GM12878 (cell line): ENCODE measurements around the gene ASCC2. TPM values are rescaled to one million over a fixed set of nuclear protein-coding genes. Genes with fewer than 3 reads are reported as not detected.

Experiments
- ASH2L ChIP-seq: fragments of 300-600, 200-600 bp; sonication (generic); IDR thresholded peaks from 2 replicates; pipeline ENCODE4 v1.6.1; 2017; ENCODE audit warnings: low read depth, mild to moderate bottlenecking, borderline replicate concordance
- ATF7 ChIP-seq: fragments of 450-650 bp; IDR thresholded peaks from 2 replicates; pipeline ENCODE4 v1.6.1; 2016; ENCODE audit warnings: low read depth, mild to moderate bottlenecking
- BACH1 ChIP-seq: fragments of 450-650 bp; IDR thresholded peaks from 2 replicates; pipeline ENCODE4 v1.6.1; 2017; ENCODE audit warnings: mild to moderate bottlenecking, borderline replicate concordance
- BCL11A ChIP-seq: IDR thresholded peaks from 2 replicates; pipeline ENCODE4 v1.6.1; 2011; ENCODE audit warnings: low read depth, low read length
- BHLHE40 ChIP-seq, 2 experiments: fragments of 450-650 bp in 1 of 2; IDR thresholded peaks; 2 replicates each; pipeline ENCODE4 v1.6.1; 2011 to 2017; ENCODE audit warnings: low read depth in 2 of 2, borderline replicate concordance in 1 of 2, improper control_type of control experiment in 1 of 2, low read length in 1 of 2, mild to moderate bottlenecking in 1 of 2
- CHD2 ChIP-seq: IDR thresholded peaks from 2 replicates; pipeline ENCODE4 v1.6.1; 2011; ENCODE audit warnings: low read depth, low read length, improper control_type of control experiment, borderline replicate concordance
- CHD4 ChIP-seq: fragments of 200-600 bp; sonication (generic); IDR thresholded peaks from 2 replicates; pipeline ENCODE4 v1.6.1; 2016; ENCODE audit warnings: mild to moderate bottlenecking
- HCFC1 ChIP-seq: fragments of 150-350 bp; IDR thresholded peaks from 2 replicates; pipeline ENCODE4 v1.6.1; 2014; ENCODE audit warnings: low read length
- KAT2A ChIP-seq: conservative IDR thresholded peaks from 2 replicates; pipeline ENCODE4 v1.6.1; 2011; ENCODE audit warnings: low read depth, low read length; ENCODE audit not compliant: control insufficient read depth
- MAX ChIP-seq: IDR thresholded peaks from 2 replicates; pipeline ENCODE4 v1.6.1; 2012; ENCODE audit warnings: low read depth, low read length, improper control_type of control experiment
- MYC ChIP-seq: IDR thresholded peaks from 2 replicates; pipeline ENCODE4 v1.6.1; 2011; ENCODE audit warnings: mild to moderate bottlenecking, low read length, moderate library complexity, inconsistent platforms; ENCODE audit not compliant: insufficient read depth, insufficient replicate concordance, insufficient read length, severe bottlenecking
- NFXL1 ChIP-seq: fragments of 450-650 bp; IDR thresholded peaks from 2 replicates; pipeline ENCODE4 v1.6.1; 2017; ENCODE audit warnings: antibody characterized with exemption, mild to moderate bottlenecking, borderline replicate concordance
- NR2F1 ChIP-seq: fragments of 450-650 bp; conservative IDR thresholded peaks from 2 replicates; pipeline ENCODE4 v1.6.1; 2017; ENCODE audit warnings: mild to moderate bottlenecking
- NRF1 ChIP-seq: conservative IDR thresholded peaks from 2 replicates; pipeline ENCODE4 v1.6.1; 2011; ENCODE audit warnings: mild to moderate bottlenecking, low read depth, low read length, improper control_type of control experiment
- PAX5 ChIP-seq: IDR thresholded peaks from 2 replicates; pipeline ENCODE4 v1.6.1; 2011; ENCODE audit warnings: low read depth, low read length, borderline replicate concordance
- SIN3A ChIP-seq: IDR thresholded peaks from 2 replicates; pipeline ENCODE4 v1.6.1; 2012; ENCODE audit warnings: low read depth, low read length, improper control_type of control experiment
- SUPT20H ChIP-seq: IDR thresholded peaks from 2 replicates; pipeline ENCODE4 v1.6.1; 2011; ENCODE audit warnings: low read depth, mild to moderate bottlenecking, low read length, moderate library complexity, borderline replicate concordance; ENCODE audit not compliant: control insufficient read depth
- TBL1XR1 ChIP-seq: IDR thresholded peaks from 2 replicates; pipeline ENCODE4 v1.6.1; 2012; ENCODE audit warnings: low read depth, low read length, improper control_type of control experiment
- ZSCAN29 ChIP-seq: fragments of 450-650 bp; IDR thresholded peaks from 2 replicates; pipeline ENCODE4 v1.6.1; 2017; ENCODE audit warnings: mild to moderate bottlenecking, moderate library complexity
- polyA plus RNA-seq, 11 experiments: library from polyadenylated mRNA; depleted of rRNA in 4 of 11; unstranded in 6 of 11; stranded (reverse) in 5 of 11; fragments of >200 nt; fragmentation: Nextera tagmentation in 4 of 11; fragmentation: Illumina TruSeq in 1 of 11; extraction: Ambion mirVana in 4 of 11; extraction: Trizol in 1 of 11; gene quantifications; 1 replicate in 1 of 11; 2 replicates in 10 of 11; pipeline versions ENCODE4 v1.2.1 to v1.2.3, GENCODE V29; 2011 to 2016; ENCODE audit warnings: inconsistent platforms in 2 of 11, missing spikeins in 2 of 11, low read depth in 1 of 11
- total RNA-seq, 4 experiments: library from RNA; depleted of rRNA in 3 of 4; stranded (reverse); fragments of >200 nt in 3 of 4; fragmentation: Illumina TruSeq in 1 of 4; extraction: Trizol in 1 of 4; gene quantifications; 2 replicates each; pipeline versions ENCODE4 v1.2.1 to v1.2.3, GENCODE V29; 2013 to 2021
- TF ChIP-seq, protein P1 (sequence below): fragments of 450-650 bp; IDR thresholded peaks from 2 replicates; pipeline ENCODE4 v1.6.1; 2014; ENCODE audit warnings: mild to moderate bottlenecking
- TF ChIP-seq, protein P2 (sequence below): IDR thresholded peaks from 2 replicates; pipeline ENCODE4 v1.6.1; 2012; ENCODE audit warnings: improper control_type of control experiment, low read depth, low read length; ENCODE audit not compliant: insufficient replicate concordance
- TF ChIP-seq, protein P3 (sequence below): fragments of 450-650 bp; conservative IDR thresholded peaks from 2 replicates; pipeline ENCODE4 v1.6.1; 2017; ENCODE audit warnings: mild to moderate bottlenecking, moderate library complexity

ASCC2 gene
- total and polyA plus RNA-seq, 10 of the 15 experiments (the other 5 are each of a cell fraction or from before 2014, with no cell fraction given) = 5.3 to 91.4 (median 56.5) TPM

GRCh38 chr22:29883045-29883774 lies 45.1 kb upstream of the ASCC2 start, which contains the start of gene MTMR3 (continued):
- TF ChIP-seq, protein P1, sequence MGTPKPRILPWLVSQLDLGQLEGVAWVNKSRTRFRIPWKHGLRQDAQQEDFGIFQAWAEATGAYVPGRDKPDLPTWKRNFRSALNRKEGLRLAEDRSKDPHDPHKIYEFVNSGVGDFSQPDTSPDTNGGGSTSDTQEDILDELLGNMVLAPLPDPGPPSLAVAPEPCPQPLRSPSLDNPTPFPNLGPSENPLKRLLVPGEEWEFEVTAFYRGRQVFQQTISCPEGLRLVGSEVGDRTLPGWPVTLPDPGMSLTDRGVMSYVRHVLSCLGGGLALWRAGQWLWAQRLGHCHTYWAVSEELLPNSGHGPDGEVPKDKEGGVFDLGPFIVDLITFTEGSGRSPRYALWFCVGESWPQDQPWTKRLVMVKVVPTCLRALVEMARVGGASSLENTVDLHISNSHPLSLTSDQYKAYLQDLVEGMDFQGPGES = no peak
- TF ChIP-seq NR2F1 = peak; percentile 85; the same call in 1 of the 2 replicates
- TF ChIP-seq PAX5 = no peak
- TF ChIP-seq BACH1 = peak; percentile 51; the same call in 1 of the 2 replicates
- TF ChIP-seq SIN3A = peak; percentile 54; the same call in 1 of the 2 replicates
- 0 out of 2 replicates have a peak, but pooled peaks have one; percentile 28 for TF ChIP-seq CHD2
- TF ChIP-seq SUPT20H = no peak
- TF ChIP-seq BHLHE40 (IDR thresholded peaks at IDR 0.05; ENCODE audit: borderline replicate concordance in 1 of 2, low read depth in 2 of 2, low read length in 1 of 2) = peak in 1 of 2 experiments; percentile 55; a peak in 1 of 4 replicates
- TF ChIP-seq ZSCAN29 = no peak
- TF ChIP-seq, protein P2, sequence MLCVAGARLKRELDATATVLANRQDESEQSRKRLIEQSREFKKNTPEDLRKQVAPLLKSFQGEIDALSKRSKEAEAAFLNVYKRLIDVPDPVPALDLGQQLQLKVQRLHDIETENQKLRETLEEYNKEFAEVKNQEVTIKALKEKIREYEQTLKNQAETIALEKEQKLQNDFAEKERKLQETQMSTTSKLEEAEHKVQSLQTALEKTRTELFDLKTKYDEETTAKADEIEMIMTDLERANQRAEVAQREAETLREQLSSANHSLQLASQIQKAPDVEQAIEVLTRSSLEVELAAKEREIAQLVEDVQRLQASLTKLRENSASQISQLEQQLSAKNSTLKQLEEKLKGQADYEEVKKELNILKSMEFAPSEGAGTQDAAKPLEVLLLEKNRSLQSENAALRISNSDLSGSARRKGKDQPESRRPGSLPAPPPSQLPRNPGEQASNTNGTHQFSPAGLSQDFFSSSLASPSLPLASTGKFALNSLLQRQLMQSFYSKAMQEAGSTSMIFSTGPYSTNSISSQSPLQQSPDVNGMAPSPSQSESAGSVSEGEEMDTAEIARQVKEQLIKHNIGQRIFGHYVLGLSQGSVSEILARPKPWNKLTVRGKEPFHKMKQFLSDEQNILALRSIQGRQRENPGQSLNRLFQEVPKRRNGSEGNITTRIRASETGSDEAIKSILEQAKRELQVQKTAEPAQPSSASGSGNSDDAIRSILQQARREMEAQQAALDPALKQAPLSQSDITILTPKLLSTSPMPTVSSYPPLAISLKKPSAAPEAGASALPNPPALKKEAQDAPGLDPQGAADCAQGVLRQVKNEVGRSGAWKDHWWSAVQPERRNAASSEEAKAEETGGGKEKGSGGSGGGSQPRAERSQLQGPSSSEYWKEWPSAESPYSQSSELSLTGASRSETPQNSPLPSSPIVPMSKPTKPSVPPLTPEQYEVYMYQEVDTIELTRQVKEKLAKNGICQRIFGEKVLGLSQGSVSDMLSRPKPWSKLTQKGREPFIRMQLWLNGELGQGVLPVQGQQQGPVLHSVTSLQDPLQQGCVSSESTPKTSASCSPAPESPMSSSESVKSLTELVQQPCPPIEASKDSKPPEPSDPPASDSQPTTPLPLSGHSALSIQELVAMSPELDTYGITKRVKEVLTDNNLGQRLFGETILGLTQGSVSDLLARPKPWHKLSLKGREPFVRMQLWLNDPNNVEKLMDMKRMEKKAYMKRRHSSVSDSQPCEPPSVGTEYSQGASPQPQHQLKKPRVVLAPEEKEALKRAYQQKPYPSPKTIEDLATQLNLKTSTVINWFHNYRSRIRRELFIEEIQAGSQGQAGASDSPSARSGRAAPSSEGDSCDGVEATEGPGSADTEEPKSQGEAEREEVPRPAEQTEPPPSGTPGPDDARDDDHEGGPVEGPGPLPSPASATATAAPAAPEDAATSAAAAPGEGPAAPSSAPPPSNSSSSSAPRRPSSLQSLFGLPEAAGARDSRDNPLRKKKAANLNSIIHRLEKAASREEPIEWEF = no peak
- no peak for TF ChIP-seq CHD4
- TF ChIP-seq BCL11A = no peak
- no peak for TF ChIP-seq HCFC1
- peak; percentile 73; the same call in 1 of the 2 replicates for TF ChIP-seq ASH2L
- TF ChIP-seq, protein P3, sequence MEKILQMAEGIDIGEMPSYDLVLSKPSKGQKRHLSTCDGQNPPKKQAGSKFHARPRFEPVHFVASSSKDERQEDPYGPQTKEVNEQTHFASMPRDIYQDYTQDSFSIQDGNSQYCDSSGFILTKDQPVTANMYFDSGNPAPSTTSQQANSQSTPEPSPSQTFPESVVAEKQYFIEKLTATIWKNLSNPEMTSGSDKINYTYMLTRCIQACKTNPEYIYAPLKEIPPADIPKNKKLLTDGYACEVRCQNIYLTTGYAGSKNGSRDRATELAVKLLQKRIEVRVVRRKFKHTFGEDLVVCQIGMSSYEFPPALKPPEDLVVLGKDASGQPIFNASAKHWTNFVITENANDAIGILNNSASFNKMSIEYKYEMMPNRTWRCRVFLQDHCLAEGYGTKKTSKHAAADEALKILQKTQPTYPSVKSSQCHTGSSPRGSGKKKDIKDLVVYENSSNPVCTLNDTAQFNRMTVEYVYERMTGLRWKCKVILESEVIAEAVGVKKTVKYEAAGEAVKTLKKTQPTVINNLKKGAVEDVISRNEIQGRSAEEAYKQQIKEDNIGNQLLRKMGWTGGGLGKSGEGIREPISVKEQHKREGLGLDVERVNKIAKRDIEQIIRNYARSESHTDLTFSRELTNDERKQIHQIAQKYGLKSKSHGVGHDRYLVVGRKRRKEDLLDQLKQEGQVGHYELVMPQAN = peak; percentile 59
- 0 out of 2 replicates have a peak, but pooled peaks have one; percentile 6 for TF ChIP-seq NRF1
- TF ChIP-seq KAT2A = no peak
- no peak for TF ChIP-seq ATF7
- TF ChIP-seq MYC = no peak
- no peak for TF ChIP-seq MAX
- no peak for TF ChIP-seq NFXL1
- TF ChIP-seq TBL1XR1 = no peak
